HL-60 (cell line): ENCODE measurements around the gene KLK5.

Source experiments
- POLR2AphosphoS5 ChIP-seq: IDR thresholded peaks from 2 replicates; pipeline ENCODE4 v1.6.1; 2012; ENCODE audit warnings: low read depth
- SPI1 ChIP-seq: IDR thresholded peaks from 2 replicates; pipeline ENCODE4 v1.6.1; 2012; ENCODE audit warnings: low read depth, mild to moderate bottlenecking, borderline replicate concordance
- TF ChIP-seq, protein P1 (sequence below): IDR thresholded peaks from one replicate; pipeline ENCODE4 v1.5.1; 2011; ENCODE audit warnings: low read length, control low read depth, inconsistent platforms; ENCODE audit not compliant: insufficient read depth

DNA sequence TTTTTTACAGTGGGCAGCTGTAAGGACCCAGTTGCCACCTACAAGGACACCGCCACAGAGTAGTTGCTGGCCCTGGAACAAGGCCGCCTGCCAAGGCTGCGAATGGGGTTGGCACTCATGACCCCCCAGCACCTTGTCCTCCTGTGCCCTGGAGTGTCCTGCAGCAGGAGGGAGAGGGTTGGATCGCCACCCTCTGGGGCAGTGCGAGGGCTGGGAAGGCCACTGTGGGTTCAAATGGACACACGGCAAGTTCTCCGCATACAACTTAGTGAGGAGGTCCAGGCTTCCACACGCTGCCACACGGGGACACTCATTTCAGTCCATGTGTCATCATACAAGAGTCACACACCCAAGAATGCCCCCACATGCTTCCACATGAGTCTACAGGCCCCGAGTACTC, 47.6 kb upstream of the KLK5 start:
- TF ChIP-seq, protein P1, sequence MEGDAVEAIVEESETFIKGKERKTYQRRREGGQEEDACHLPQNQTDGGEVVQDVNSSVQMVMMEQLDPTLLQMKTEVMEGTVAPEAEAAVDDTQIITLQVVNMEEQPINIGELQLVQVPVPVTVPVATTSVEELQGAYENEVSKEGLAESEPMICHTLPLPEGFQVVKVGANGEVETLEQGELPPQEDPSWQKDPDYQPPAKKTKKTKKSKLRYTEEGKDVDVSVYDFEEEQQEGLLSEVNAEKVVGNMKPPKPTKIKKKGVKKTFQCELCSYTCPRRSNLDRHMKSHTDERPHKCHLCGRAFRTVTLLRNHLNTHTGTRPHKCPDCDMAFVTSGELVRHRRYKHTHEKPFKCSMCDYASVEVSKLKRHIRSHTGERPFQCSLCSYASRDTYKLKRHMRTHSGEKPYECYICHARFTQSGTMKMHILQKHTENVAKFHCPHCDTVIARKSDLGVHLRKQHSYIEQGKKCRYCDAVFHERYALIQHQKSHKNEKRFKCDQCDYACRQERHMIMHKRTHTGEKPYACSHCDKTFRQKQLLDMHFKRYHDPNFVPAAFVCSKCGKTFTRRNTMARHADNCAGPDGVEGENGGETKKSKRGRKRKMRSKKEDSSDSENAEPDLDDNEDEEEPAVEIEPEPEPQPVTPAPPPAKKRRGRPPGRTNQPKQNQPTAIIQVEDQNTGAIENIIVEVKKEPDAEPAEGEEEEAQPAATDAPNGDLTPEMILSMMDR, result no peak
- no peak for TF ChIP-seq POLR2AphosphoS5
- TF ChIP-seq SPI1, result no peak
